Measurements from ENCODE around the gene WDR33.

WDR33 gene

GRCh38 chr2:127739800-127740199, 71.2 kb downstream of the WDR33 start:
- Histone ChIP-seq H3K36me3 (ENCODE audit: control insufficient read depth in 2 of 2, insufficient read depth in 1 of 2, low read length in 2 of 2) (peaks cover 3 to 41% of the 10 kb centered on the region in 2 experiments; a peak in 2 of 3 replicates), H3K27ac (ENCODE audit: extremely low read depth, low read depth, low read length) (no peak overlapping the region)

More at GRCh38 chr2:127739800-127740199, 71.2 kb downstream of the WDR33 start:
- no peaks in the 10 kb centered on the region for H3K4me1 ChIP-seq (ENCODE audit: control insufficient read depth, insufficient read depth, low read length)
- no peak overlapping the region for H3K4me3 ChIP-seq (ENCODE audit: low read depth, low read length)
- ChIA-PET POLR2A (no interaction called here), CTCF (interaction anchor here (0.6 to 0.7 kb wide), 2 partner anchors 36 to 584 kb away, joined by 3 to 4 read pairs; no protein-coding TSS in a partner anchor)
- TF ChIP-seq ZSCAN23 (tag by site-specific recombination; IDR thresholded peaks at IDR 0.05): no peak
- TF ChIP-seq ZNF302 (tag by site-specific recombination; IDR thresholded peaks at IDR 0.05; ENCODE audit: low read depth): no peak
- TF ChIP-seq TCF7L2 (IDR thresholded peaks at IDR 0.05; ENCODE audit: borderline replicate concordance, low read depth, low read length): no peak
- TF ChIP-seq ZNF549 (tag by site-specific recombination; IDR thresholded peaks at IDR 0.05): no peak
- no peak for TF ChIP-seq ZNF138 (tag by site-specific recombination; IDR thresholded peaks at IDR 0.05; ENCODE audit: borderline replicate concordance)
- no peak for TF ChIP-seq ZNF280C (tag by site-specific recombination; IDR thresholded peaks at IDR 0.05)
- no peak for TF ChIP-seq GLI2 (tag by site-specific recombination; IDR thresholded peaks at IDR 0.05; ENCODE audit: borderline replicate concordance, low read depth)
- TF ChIP-seq ZXDB (tag by site-specific recombination; IDR thresholded peaks at IDR 0.05): no peak
- TF ChIP-seq ZNF26 (tag by site-specific recombination; IDR thresholded peaks at IDR 0.05): no peak
- no peak for TF ChIP-seq ZNF416 (tag by site-specific recombination; IDR thresholded peaks at IDR 0.05)
- TF ChIP-seq ZNF600 (tag by site-specific recombination; IDR thresholded peaks at IDR 0.05): no peak
- no peak for TF ChIP-seq HOXA7 (CRISPR knock-in tag; IDR thresholded peaks at IDR 0.05; ENCODE audit: borderline replicate concordance)
- TF ChIP-seq ZNF843 (tag by site-specific recombination; IDR thresholded peaks at IDR 0.05): no peak
- no peak for TF ChIP-seq PRDM10 (tag by site-specific recombination; IDR thresholded peaks at IDR 0.05)
- no peak for TF ChIP-seq ELK4 (IDR thresholded peaks at IDR 0.05; ENCODE audit: borderline replicate concordance, low read depth, low read length)
- TF ChIP-seq HOXC10 (CRISPR knock-in tag; IDR thresholded peaks at IDR 0.05): no peak
- TF ChIP-seq ZNF121 (tag by site-specific recombination; IDR thresholded peaks at IDR 0.05): no peak
- TF ChIP-seq ZNF404 (tag by site-specific recombination; IDR thresholded peaks at IDR 0.05): no peak
- TF ChIP-seq ZNF560 (tag by site-specific recombination; IDR thresholded peaks at IDR 0.05; ENCODE audit: borderline replicate concordance): no peak
- H3K9me3 ChIP-seq (ENCODE audit: control insufficient read depth, insufficient read depth, low read depth, low read length): no peaks in the 10 kb centered on the region

Data from HEK293 (cell line).